ENCODE measurements around the gene WNT3A. TPM values are rescaled to one million over a fixed set of nuclear protein-coding genes. Genes with fewer than 3 reads are reported as not detected.

The WNT3A gene
- polyA plus RNA-seq, 1 of the 3 experiments (the other 2 are of a cell fraction) = not detected

DNA sequence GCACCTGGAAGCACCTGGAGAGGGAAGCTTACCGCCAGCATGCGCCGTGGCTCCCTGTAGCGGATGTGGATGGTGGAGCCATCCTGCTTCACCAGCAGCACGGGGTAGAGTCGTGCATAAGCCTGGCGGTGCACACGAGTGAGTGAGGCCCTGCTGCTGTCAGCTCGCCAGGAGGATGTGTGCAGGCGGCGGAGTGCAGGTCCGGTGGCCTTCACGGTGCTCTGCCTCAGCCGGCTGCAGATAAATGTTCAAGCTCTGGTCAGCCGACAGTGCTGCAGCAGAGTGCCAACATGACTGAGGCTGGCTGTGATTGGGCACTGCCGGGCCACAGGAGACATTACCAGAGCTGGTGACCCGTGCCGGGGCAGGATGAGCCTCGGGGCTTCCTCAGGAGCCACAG lies 100.8 kb downstream of the WNT3A start (continued):
- TF ChIP-seq, protein P1, sequence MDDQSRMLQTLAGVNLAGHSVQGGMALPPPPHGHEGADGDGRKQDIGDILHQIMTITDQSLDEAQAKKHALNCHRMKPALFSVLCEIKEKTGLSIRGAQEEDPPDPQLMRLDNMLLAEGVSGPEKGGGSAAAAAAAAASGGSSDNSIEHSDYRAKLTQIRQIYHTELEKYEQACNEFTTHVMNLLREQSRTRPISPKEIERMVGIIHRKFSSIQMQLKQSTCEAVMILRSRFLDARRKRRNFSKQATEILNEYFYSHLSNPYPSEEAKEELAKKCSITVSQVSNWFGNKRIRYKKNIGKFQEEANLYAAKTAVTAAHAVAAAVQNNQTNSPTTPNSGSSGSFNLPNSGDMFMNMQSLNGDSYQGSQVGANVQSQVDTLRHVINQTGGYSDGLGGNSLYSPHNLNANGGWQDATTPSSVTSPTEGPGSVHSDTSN (IDR thresholded peaks at IDR 0.05) = no peak

DNA sequence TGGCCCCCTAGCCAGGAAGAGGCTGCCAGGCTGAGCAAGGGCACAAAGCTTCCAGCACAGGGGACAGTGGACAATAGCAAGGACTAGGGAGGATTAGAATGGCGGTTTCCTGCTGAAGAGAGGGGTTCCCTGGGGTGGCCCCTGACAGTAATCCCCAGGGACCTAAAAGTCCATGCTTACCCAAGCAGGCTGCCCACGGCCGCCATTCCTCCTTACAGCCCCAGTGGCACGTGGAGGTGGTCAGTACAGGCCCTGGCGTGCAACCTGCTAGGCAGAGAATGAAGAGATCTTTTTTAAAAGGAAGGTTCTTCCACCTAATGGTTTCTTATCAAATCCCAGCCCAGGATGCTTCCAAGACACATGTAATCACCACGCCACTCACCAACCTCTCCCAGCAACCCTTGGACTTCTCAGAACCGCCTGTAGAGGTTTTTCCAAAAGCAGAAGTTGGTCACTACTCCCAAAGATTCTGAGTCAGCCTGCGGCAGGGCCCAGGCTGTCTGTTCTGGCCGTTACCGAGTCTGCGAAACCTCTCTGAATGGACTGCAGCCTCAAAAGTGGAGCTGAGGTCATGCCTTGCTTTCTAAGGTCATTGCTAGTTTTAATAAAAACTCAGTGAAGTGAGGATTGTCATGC lies 101.4 kb downstream of the WNT3A start:
- no peak overlapping the region for H2AFZ ChIP-seq (ENCODE audit: low read depth)

DNA sequence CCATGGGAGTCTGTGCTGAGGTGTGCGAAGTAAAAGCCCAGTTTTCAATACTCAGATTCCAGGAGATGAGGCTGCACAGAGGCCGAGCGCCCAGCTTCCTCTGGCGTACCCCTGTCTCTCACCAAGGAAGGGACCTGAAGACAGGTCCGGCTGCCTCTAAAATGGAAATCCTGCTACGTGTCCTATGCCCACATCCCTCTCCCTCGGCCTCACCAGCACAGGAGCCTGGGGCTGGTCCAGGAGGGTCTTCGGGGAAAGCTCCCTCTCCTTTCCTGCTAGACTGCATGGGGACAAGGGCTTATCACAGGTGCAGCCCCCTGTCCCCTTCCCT lies 101.9 kb downstream of the WNT3A start:
- Histone ChIP-seq H3K27ac (ENCODE audit: low read depth in 2 of 2, low read length in 1 of 2) (peak overlapping the region; percentile 43 to 79; a peak in 3 of 4 replicates), H3K4me2 (peak overlapping the region; percentile 89), H3K9ac (peak overlapping the region; percentile 93), H3K4me1 (ENCODE audit: control insufficient read depth in 1 of 2, insufficient read depth in 2 of 2, low read depth in 1 of 2, low read length in 1 of 2) (peaks cover 7 to 33% of the 10 kb centered on the region in 2 experiments; a peak in 3 of 4 replicates), H2AFZ (ENCODE audit: low read depth) (peak overlapping the region; percentile 77; the same call in 1 of the 2 replicates), H3K27me3 (ENCODE audit: insufficient read depth) (no peaks in the 10 kb centered on the region), H3K36me3 (replicated peaks in 1 of 2; ENCODE audit: control insufficient read depth in 1 of 2, insufficient read depth in 2 of 2, low read length in 1 of 2) (peaks cover 6 to 23% of the 10 kb centered on the region in 2 experiments), H3F3A (replicated peaks; ENCODE audit: insufficient read depth) (no peaks in the 10 kb centered on the region), H3K79me2 (ENCODE audit: insufficient read depth) (peaks cover 21% of the 10 kb centered on the region; the same call in 1 of the 2 replicates), H3K4me3 (ENCODE audit: low read depth in 2 of 2, low read length in 1 of 2) (peak overlapping the region; percentile 100), H3K9me3 (no peaks in the 10 kb centered on the region), H3K9me2 (no peaks in the 10 kb centered on the region), H4K20me1 (ENCODE audit: insufficient read depth) (no peaks in the 10 kb centered on the region)
- CTCF ChIA-PET = interaction anchor here (5.6 kb wide), 1 partner anchor 22 kb away, joined by 31 read pairs; no protein-coding TSS in a partner anchor
- no peak for TF ChIP-seq RCOR1 (IDR thresholded peaks at IDR 0.05; ENCODE audit: low read length)
- TF ChIP-seq, protein P2, sequence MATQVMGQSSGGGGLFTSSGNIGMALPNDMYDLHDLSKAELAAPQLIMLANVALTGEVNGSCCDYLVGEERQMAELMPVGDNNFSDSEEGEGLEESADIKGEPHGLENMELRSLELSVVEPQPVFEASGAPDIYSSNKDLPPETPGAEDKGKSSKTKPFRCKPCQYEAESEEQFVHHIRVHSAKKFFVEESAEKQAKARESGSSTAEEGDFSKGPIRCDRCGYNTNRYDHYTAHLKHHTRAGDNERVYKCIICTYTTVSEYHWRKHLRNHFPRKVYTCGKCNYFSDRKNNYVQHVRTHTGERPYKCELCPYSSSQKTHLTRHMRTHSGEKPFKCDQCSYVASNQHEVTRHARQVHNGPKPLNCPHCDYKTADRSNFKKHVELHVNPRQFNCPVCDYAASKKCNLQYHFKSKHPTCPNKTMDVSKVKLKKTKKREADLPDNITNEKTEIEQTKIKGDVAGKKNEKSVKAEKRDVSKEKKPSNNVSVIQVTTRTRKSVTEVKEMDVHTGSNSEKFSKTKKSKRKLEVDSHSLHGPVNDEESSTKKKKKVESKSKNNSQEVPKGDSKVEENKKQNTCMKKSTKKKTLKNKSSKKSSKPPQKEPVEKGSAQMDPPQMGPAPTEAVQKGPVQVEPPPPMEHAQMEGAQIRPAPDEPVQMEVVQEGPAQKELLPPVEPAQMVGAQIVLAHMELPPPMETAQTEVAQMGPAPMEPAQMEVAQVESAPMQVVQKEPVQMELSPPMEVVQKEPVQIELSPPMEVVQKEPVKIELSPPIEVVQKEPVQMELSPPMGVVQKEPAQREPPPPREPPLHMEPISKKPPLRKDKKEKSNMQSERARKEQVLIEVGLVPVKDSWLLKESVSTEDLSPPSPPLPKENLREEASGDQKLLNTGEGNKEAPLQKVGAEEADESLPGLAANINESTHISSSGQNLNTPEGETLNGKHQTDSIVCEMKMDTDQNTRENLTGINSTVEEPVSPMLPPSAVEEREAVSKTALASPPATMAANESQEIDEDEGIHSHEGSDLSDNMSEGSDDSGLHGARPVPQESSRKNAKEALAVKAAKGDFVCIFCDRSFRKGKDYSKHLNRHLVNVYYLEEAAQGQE (IDR thresholded peaks at IDR 0.05; ENCODE audit: low read depth, low read length) = no peak
- TF ChIP-seq CHD2 (IDR thresholded peaks at IDR 0.05; ENCODE audit: low read length, partially characterized antibody) = no peak
- TF ChIP-seq TAF1 (IDR thresholded peaks at IDR 0.05; ENCODE audit: borderline replicate concordance, low read depth, low read length) = no peak
- no peak for TF ChIP-seq TEAD4 (IDR thresholded peaks at IDR 0.05; ENCODE audit: borderline replicate concordance, insufficient read depth)
- no peak for TF ChIP-seq RXRA (IDR thresholded peaks at IDR 0.05; ENCODE audit: borderline replicate concordance, low read depth)
- no peak for TF ChIP-seq SMC3 (IDR thresholded peaks at IDR 0.05; ENCODE audit: low read depth, low read length)
- 0% methylated on average over 1 of the region's 8 CpGs for WGBS (ENCODE audit: low lambda C conversion rate)
- POLR2A ChIA-PET = no interaction called here
- DNase-seq = no peak

More for the DNA sequence above, 101.4 kb downstream of the WNT3A start:
- H3K27me3 ChIP-seq (ENCODE audit: insufficient read depth) = no peaks in the 10 kb centered on the region
- 55% methylated on average over 10 of the region's 11 CpGs for WGBS (ENCODE audit: low lambda C conversion rate)
- no peak overlapping the region for H3K27ac ChIP-seq (ENCODE audit: low read depth in 2 of 2, low read length in 1 of 2)
- no peaks in the 10 kb centered on the region for H4K20me1 ChIP-seq (ENCODE audit: insufficient read depth)
- H3K36me3 ChIP-seq (replicated peaks in 1 of 2; ENCODE audit: control insufficient read depth in 1 of 2, insufficient read depth in 2 of 2, low read length in 1 of 2) = peaks cover 6 to 23% of the 10 kb centered on the region in 2 experiments
- CTCF ChIA-PET = interaction anchor here (5.6 kb wide), 1 partner anchor 22 kb away, joined by 31 read pairs; no protein-coding TSS in a partner anchor
- H3K4me3 ChIP-seq (ENCODE audit: low read depth in 2 of 2, low read length in 1 of 2) = peak overlapping the region; percentile 100
- H3F3A ChIP-seq (replicated peaks; ENCODE audit: insufficient read depth) = no peaks in the 10 kb centered on the region
- TF ChIP-seq TAF1 (IDR thresholded peaks at IDR 0.05; ENCODE audit: borderline replicate concordance, low read depth, low read length) (no peak), RAD21 (IDR thresholded peaks at IDR 0.05; ENCODE audit: low read length) (no peak), RCOR1 (IDR thresholded peaks at IDR 0.05; ENCODE audit: low read length) (no peak), SIN3A (IDR thresholded peaks at IDR 0.05; ENCODE audit: borderline replicate concordance, low read depth, low read length) (no peak), FOXM1 (IDR thresholded peaks at IDR 0.05; ENCODE audit: low read depth) (no peak), FOXJ3 (CRISPR knock-in tag; IDR thresholded peaks at IDR 0.05) (no peak)
- TF ChIP-seq, protein P3, sequence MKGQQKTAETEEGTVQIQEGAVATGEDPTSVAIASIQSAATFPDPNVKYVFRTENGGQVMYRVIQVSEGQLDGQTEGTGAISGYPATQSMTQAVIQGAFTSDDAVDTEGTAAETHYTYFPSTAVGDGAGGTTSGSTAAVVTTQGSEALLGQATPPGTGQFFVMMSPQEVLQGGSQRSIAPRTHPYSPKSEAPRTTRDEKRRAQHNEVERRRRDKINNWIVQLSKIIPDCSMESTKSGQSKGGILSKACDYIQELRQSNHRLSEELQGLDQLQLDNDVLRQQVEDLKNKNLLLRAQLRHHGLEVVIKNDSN (IDR thresholded peaks at IDR 0.05; ENCODE audit: borderline replicate concordance, low read depth) = no peak
- DNase-seq = no peak
- H3K79me2 ChIP-seq (ENCODE audit: insufficient read depth) = peaks cover 24% of the 10 kb centered on the region; the same call in 1 of the 2 replicates
- no peaks in the 10 kb centered on the region for H3K9me2 ChIP-seq
- peaks cover 8 to 35% of the 10 kb centered on the region in 2 experiments; a peak in 3 of 4 replicates for H3K4me1 ChIP-seq (ENCODE audit: control insufficient read depth in 1 of 2, insufficient read depth in 2 of 2, low read depth in 1 of 2, low read length in 1 of 2)
- no peaks in the 10 kb centered on the region for H3K9me3 ChIP-seq
- peak overlapping the region; percentile 89 for H3K4me2 ChIP-seq
- POLR2A ChIA-PET = no interaction called here
- H3K9ac ChIP-seq = peak overlapping the region; percentile 93

Measured in SK-N-SH (cell line).